GM12891 (cell line): ENCODE results near the gene ATP8B1.
"Not testable (repeated sequence)": the region's sequence is repeated elsewhere in the genome, so short reads cannot be mapped to it uniquely, and the experiment has no call there.

Source experiments
- DNase-seq: peaks from one replicate; pipeline ENCODE4 v3.0.0; 2011; ENCODE audit warnings: low spot score; ENCODE audit not compliant: insufficient read length
- FAIRE-seq: peaks from 2 replicates; lab custom pipeline; 2011; peaks lifted over from hg19 to GRCh38; lab: Jason Lieb, UNC
- PAX5 ChIP-seq: IDR thresholded peaks from 2 replicates; pipeline ENCODE4 v1.6.1; 2011; ENCODE audit warnings: low read length, moderate library complexity, mild to moderate bottlenecking; ENCODE audit not compliant: insufficient read depth, severe bottlenecking
- POLR2A ChIP-seq: IDR thresholded peaks from 2 replicates; pipeline ENCODE4 v1.6.1; 2011; ENCODE audit warnings: low read depth, low read length, control low read depth
- POLR2AphosphoS5 ChIP-seq: IDR thresholded peaks from 2 replicates; pipeline ENCODE4 v1.6.1; 2011; ENCODE audit warnings: low read depth, low read length, control low read depth
- POU2F2 ChIP-seq: IDR thresholded peaks from 2 replicates; pipeline ENCODE4 v1.6.1; 2011; ENCODE audit warnings: low read depth, mild to moderate bottlenecking, control low read depth, low read length, moderate library complexity
- SPI1 ChIP-seq: IDR thresholded peaks from 2 replicates; pipeline ENCODE4 v1.6.1; 2011; ENCODE audit warnings: low read depth, low read length, control low read depth
- TAF1 ChIP-seq: IDR thresholded peaks from 2 replicates; pipeline ENCODE4 v1.6.1; 2011; ENCODE audit warnings: low read depth, low read length, control low read depth

The ATP8B1 gene

DNA sequence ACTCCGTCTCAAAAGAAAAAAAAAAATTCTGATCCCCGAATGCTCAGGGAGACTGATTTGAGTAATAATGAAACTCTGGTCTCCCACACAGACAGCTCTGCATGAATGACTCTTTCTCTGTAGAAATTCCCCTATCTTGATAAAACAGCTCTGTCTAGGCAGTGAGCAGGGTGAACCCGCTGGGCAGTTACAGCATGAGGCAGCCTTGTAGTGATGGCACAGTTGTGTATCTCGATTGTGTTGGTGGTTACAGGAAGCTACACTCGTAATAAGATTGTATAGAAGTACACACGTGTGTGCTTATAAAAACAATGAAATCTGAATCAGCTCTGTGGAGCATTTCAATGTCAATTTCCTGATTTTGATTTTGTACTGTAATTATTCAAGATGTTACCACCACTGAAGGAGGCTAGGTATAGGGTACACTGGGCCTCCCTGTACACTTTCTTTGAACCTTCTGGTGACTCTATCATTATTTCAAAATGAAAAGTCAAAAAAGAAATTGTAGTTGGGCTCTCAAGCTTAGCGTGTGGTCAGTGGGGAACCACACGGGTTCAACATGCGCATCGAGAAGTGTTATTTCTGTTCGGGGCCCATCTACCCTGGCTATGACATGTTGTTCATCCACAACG is 34.9 kb upstream of the ATP8B1 start:
- DNase-seq (no peak), FAIRE-seq (peak; percentile 93)
- no peak for TF ChIP-seq POLR2AphosphoS5
- TF ChIP-seq POU2F2: peak; percentile 86
- no peak for TF ChIP-seq SPI1
- TF ChIP-seq PAX5: peak; percentile 77

DNA sequence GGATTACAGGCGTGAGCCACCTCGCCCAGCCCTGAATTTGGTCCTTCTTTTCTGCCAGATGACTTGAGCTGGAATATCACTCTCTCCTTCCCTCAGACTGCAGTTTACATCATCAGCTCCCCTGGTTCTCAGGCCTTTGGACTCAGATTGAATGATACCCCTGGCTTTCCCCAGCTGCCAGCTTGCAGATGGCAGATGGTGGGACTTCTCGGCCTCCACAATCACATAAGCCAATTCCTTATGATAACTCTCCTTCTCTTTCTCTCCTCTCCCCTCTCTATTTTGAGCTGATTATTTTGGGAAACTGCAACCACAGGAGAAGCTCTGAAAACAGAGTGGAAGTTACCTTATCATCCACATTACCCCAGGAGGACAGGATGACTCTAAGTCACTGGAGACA is 33.4 kb upstream of the ATP8B1 start:
- DNase-seq: no peak
- FAIRE-seq: no peak
- TF ChIP-seq POU2F2 (no peak), POLR2A (no peak)

DNA sequence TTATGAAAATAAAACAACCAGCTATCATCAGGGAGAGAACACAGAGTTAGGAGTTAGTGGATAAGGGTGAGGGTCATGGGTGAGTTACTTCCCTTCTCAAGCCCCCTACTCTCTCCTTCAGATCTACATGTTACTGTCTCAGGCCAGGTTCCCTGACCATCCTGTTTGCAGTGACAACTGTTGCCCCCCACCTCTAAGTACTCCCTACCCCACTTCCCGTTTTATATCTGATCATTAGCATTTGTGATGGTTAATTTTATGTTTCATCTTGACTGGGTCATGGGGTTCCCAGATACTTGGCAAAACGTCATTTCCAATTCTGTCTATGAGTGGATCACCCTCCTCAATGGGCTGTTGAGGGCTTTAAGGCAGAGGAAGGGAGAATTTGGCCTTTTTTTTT is 32.8 kb upstream of the ATP8B1 start:
- DNase-seq: no peak
- peak; percentile 54 for FAIRE-seq
- TF ChIP-seq PAX5: no peak
- peak; percentile 55 for TF ChIP-seq SPI1
- no peak for TF ChIP-seq POLR2A
- TF ChIP-seq TAF1: no peak
- no peak for TF ChIP-seq POLR2AphosphoS5
- no peak for TF ChIP-seq POU2F2

DNA sequence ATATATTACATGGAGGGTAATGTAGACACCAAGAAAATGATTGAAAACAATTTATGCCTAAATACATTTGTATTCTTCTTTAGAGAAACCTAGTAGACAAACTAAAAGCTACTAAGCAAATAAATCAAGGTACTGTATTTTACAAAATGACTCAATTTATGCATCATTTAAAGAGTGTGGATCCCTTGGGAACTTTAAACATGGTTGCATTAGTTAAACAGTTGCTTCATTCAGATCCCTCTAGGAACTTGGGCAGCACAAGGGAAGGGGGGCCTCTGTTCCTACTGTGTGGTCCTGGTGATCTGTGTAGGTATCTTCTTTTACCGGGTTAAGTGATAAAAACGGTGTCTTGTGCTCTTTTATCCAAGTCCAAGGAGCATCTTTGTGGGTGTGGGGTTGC is 31.5 kb upstream of the ATP8B1 start:
- TF ChIP-seq POU2F2 (no peak), SPI1 (no peak), PAX5 (no peak), POLR2A (no peak), POLR2AphosphoS5 (no peak), TAF1 (no peak)
- DNase-seq: no peak
- no peak for FAIRE-seq

DNA sequence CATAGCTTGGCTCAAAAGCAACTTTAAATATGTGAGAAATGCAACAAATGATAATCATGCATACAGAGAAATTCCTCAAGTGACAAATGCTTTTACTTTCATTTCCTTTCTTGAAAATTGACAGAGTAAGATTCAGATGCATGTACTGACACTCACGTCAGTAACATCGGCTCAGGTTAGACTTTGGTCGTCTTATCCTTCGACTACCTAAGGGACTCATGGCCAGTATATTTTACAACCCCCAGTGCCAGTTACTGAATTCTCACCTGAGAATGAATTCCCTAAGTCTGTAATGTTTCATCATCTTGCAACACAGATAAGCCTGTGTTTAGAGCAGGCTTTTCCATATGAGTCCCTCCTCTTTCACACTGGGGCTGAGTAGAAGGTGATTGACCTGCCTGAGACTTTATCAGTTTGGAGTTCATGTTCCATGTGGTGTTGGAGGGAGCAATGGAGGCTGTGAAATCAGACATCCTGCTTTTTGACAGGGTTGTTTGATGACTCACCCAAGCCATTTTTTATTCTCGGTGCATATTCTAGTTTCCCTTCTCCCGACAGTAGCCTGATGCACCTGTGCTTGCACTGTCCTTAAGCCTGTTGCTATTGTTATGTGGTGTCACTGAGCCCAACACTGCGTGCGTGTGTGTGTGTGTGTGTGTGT is 30.5 kb upstream of the ATP8B1 start:
- no peak for DNase-seq
- TF ChIP-seq TAF1: no peak
- peak; percentile 74 for TF ChIP-seq SPI1
- FAIRE-seq: peak; percentile 92

DNA sequence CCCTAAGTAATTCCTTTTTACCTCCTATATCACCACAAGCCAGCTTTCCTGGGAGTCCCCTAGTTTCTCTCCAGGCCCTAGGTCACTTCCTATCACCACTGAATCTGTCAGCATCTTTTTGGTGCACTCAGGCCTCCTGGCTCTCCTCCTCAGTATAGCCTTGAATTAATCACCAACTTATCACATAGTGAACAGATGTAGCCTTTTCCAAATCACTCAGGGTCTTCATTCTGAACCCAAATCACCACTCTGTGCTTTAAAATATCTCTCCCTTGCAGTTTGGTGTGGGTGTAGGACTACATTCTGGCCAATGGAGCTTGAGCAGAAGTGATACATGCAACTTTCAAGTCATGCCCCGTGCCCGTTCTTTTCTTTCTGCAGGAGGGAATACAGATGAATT is 29.6 kb upstream of the ATP8B1 start:
- TF ChIP-seq POLR2A: no peak
- no peak for TF ChIP-seq POU2F2
- TF ChIP-seq PAX5: no peak
- no peak for TF ChIP-seq SPI1
- no peak for TF ChIP-seq TAF1
- no peak for TF ChIP-seq POLR2AphosphoS5
- peak; percentile 48 for FAIRE-seq
- no peak for DNase-seq

DNA sequence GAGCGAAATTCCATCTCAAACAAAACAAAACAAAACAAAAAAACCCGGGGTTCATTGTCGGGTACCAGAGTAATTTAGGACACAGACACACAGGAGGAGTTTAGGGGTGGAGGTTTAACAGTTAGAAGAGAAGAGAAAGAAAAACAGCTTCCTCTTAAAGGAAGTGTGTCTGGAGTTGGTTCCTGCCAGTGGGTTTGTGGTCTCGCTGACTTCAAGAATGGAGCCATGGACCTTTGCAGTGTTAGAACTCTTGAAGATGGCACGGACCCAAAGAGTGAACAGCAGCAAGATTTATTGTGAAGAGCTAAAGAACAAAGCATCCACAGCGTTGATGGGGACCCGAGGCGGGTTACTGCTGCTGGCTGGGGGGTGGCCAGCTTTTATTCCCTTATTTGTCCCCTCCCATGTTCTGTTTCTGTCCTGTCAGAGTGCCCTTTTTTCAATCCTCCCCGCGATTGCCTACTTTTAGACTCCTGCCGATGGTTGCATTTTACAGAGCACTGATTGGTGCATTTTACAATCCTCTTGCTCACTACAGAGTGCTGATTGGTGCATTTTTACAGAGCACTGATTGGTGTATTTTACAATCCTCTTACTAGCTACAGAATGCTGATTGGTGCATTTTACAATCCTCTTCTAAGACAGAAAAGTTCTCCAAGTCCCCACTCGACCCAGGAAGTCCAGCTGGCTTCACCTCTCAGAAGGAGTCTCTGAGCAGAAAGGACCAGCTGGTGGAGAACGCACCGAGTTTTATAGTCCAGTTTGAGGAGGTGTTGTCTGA is 28.7 kb upstream of the ATP8B1 start:
- DNase-seq: no peak
- no peak for FAIRE-seq
- TF ChIP-seq POU2F2: no peak
- no peak for TF ChIP-seq PAX5
- no peak for TF ChIP-seq POLR2A
- no peak for TF ChIP-seq SPI1
- no peak for TF ChIP-seq TAF1
- no peak for TF ChIP-seq POLR2AphosphoS5

DNA sequence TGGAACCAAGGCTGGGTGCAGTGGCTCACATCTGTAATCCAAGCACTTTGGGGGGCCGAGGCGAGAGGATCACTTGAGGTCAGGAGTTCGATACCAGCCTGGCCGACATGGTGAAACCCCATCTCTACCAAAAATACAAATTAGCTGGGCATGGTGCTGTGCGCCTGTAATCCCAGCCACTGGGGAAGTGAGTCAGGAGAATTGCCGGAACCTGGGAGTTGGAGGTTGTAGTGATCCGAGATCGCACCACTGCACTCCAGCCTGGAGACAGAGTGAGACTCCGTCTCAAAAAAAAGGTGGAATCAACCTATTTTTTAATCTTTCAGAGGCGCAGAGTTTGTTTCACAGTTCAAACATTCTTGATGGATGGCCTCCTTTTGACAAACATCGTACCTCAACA is 24.5 kb upstream of the ATP8B1 start:
- no peak for TF ChIP-seq SPI1
- FAIRE-seq: no peak
- no peak for DNase-seq

DNA sequence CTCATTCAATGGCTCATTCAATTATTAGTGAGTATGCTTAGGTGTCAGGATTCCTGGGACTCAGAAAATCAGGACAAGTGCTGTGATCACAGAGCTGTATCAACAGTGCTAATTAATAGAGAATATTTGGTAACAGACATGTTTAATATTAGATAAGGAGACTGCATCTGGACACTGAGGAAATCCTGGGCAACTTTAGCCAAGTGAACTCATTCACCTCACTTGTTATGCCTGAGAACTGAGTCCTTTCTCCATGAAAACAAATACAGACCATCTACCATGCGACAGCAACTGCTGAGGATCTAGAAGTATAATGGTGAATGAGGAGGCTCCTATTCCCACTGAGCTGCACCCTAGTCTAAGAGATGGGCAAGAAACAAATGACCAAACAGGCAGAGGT is 23.1 kb upstream of the ATP8B1 start:
- TF ChIP-seq TAF1 (no peak), POLR2A (no peak), PAX5 (no peak), POLR2AphosphoS5 (no peak), SPI1 (no peak), POU2F2 (no peak)
- FAIRE-seq (no peak), DNase-seq (no peak)

DNA sequence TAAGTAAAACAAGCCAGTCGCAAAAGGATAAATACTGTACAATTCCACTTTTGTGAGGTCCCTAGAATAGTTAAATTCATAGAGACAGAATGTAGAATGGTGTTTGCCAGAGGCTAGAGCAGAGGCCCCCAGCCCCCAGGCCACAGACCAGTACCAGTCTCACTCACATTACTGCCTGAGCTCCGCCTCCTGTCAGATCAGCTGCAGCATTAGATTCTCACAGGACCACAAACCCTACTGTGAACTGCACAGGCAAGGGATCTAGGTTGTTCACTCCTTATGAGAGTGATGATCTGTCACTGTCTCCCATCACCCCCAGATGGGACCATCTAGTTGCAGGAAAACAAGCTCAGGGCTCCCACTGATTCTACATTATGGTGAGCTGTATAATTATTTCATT is 17.5 kb upstream of the ATP8B1 start:
- DNase-seq, FAIRE-seq: not testable (repeated sequence)
